Mammary epithelial cell (primary cell): ENCODE results near the gene STS.

Experiments
- CTCF ChIP-seq, 2 donors: IDR thresholded peaks in 1 of 2; conservative IDR thresholded peaks in 1 of 2; 2 replicates each; pipeline ENCODE4 v1.5.1; 2011 to 2012; ENCODE audit warnings: inconsistent platforms in 2 of 2, low read length in 2 of 2, mild to moderate bottlenecking in 2 of 2, control low read depth in 1 of 2, low read depth in 1 of 2; ENCODE audit not compliant: insufficient read depth in 1 of 2; ENCODE audit errors: extremely low read depth in 1 of 2
- EZH2 ChIP-seq: IDR thresholded peaks from 2 replicates; pipeline ENCODE4 v1.6.1; 2012; ENCODE audit warnings: low read length, inconsistent platforms, borderline replicate concordance

GRCh38 chrX:7155163-7155562 is 7.7 kb downstream of the STS start:
- TF ChIP-seq CTCF (conservative IDR thresholded peaks at IDR 0.05 in 1 of 2, IDR thresholded peaks at IDR 0.05 in 1 of 2; ENCODE audit: extremely low read depth in 1 of 2, insufficient read depth in 1 of 2, low read depth in 1 of 2, low read length in 2 of 2) (no peak), EZH2 (no peak)
